ENCODE results near the gene SMIM44.

The SMIM44 gene

DNA sequence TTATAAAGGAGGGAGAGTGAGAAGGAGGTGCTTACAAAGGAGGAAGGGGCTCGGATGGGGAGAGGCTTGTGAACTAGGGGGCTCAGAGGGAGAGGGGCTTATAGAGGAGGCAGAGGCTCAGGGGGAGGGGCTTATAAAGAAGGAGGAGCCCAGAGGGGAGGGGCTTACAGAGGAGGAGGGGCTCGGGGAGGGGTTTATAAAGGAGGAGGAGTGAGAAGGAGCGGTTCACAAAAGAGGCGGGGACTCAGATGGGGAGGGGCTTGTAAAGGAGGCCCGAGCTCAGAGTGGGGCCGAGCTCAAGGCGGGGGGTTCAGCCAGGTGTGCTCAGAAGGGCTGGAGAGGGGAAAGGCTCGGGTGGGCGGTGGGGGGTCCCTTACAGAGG, 3.4 kb downstream of the SMIM44 start:
- TF ChIP-seq, protein P1, sequence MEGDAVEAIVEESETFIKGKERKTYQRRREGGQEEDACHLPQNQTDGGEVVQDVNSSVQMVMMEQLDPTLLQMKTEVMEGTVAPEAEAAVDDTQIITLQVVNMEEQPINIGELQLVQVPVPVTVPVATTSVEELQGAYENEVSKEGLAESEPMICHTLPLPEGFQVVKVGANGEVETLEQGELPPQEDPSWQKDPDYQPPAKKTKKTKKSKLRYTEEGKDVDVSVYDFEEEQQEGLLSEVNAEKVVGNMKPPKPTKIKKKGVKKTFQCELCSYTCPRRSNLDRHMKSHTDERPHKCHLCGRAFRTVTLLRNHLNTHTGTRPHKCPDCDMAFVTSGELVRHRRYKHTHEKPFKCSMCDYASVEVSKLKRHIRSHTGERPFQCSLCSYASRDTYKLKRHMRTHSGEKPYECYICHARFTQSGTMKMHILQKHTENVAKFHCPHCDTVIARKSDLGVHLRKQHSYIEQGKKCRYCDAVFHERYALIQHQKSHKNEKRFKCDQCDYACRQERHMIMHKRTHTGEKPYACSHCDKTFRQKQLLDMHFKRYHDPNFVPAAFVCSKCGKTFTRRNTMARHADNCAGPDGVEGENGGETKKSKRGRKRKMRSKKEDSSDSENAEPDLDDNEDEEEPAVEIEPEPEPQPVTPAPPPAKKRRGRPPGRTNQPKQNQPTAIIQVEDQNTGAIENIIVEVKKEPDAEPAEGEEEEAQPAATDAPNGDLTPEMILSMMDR (IDR thresholded peaks at IDR 0.05; ENCODE audit: insufficient read depth, low read depth, low read length, missing control alignments) = no peak
- peak; percentile 36 for DNase-seq (ENCODE audit: low read depth)
- H3K4me3 ChIP-seq (ENCODE audit: low read length) = no peak overlapping the region

DNA sequence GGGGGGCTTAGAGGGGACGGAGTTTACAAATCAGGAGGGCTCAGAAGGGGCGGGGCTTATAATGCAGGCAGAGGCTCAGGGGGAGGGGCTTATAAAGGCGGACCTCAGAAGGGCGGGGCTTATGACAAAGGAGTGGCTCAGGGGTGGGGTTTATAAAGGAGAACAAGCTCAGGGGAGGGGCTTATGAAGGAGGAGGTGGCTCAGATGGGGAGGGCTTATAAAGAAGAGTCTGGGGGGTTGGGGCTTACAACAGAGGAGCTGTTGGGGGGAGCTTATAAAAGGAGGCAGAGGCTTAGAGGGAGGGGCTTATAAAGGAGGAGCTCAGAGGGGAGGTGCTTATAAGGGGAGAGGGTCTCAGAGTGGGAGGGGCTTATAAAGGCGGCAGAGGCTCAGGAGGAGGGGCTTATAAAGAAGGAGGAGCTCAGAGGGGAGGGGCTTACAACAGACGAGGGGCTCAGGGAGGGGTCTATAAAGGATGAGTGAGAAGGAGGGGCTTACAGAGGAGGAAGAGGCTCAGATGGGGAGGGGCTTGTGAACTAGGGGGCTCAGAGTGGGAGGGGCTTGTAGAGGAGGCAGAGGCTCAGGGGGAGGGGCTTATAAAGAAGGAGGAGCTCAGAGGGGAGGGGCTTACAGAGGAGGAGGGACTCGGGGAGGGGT, 3.9 kb downstream of the SMIM44 start:
- no peak for DNase-seq (ENCODE audit: low read depth)
- no peak overlapping the region for H3K4me3 ChIP-seq (ENCODE audit: low read length)
- TF ChIP-seq, protein P1 (IDR thresholded peaks at IDR 0.05; ENCODE audit: insufficient read depth, low read depth, low read length, missing control alignments) = no peak

DNA sequence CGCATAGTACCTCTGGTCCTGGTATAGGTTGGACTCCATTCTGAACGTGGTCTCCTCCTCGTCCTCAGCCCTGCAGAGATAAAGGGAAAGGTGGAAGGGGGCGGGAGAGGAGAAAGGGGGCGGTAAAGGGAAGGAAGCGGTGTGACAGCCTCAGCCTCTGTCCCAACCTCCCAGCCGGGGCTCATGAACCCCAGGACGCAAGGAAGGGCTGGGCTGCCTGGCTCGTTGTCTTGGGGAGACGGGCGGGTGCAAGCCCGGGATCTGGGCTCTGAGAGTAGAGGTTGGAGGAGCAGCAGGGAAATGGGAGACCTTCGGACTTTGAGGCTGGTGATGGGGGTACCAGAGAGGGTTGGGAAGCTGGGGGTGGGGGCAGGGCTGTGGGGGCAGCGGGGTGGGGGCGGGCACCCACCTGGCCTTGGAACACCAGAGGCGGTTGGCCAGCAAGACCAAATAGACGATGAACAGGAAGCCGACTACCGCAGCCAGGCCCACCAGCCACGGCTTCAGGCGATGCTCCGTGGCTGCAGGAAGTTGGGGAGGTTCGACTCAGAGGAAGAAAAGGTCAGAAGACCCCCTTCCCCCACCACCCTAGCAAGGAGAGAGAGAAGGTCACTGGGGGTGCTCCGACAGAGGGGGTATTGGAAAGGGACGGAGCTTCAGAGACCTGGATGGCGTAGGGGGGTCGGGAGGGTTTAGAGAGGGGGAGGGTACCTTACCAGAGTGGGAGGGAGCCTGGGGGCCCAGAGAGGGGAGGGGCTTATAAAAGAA, 4.6 kb downstream of the SMIM44 start:
- TF ChIP-seq, protein P1 (IDR thresholded peaks at IDR 0.05; ENCODE audit: insufficient read depth, low read depth, low read length, missing control alignments) = no peak
- no peak overlapping the region for H3K4me3 ChIP-seq (ENCODE audit: low read length)
- DNase-seq (ENCODE audit: low read depth) = no peak

DNA sequence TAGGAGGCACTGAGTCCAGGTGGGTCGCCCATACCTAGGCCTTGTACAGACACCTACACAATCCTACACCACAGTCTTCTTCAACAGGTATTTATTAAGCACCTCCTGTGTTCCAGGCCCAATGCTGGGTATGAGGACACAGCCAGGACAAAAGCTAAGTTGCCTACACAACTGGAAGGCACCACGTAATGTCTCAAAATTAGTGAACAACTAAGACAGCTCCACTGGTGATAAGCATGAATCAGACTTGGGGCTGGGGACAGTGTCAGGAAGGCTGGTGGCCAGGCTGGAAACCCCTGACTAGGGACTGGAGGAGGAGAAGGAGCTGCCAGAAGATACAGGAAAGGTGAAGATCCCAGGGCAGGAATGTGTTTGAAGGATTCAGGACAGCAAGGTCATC, 5.3 kb downstream of the SMIM44 start:
- TF ChIP-seq, protein P1 (IDR thresholded peaks at IDR 0.05; ENCODE audit: insufficient read depth, low read depth, low read length, missing control alignments) = no peak
- DNase-seq (ENCODE audit: low read depth) = no peak
- no peak overlapping the region for H3K4me3 ChIP-seq (ENCODE audit: low read length)

DNA sequence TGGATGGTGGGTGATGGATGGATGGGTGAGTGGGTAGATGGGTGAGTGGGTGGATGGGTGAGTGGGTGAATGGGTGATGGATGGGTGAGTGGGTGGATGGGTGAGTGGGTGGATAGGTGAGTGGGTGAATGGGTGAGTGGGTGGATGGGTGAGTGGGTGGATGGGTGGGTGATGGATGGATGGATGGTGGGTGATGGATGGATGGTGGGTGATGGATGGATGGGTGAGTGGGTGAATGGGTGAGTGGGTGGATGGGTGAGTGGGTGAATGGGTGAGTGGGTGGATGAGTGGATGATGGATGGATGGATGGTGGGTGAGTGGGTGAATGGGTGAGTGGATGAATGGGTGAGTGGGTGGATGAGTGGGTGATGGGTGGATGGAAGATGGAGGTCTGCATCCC, 5.7 kb downstream of the SMIM44 start:
- TF ChIP-seq, protein P1 (IDR thresholded peaks at IDR 0.05; ENCODE audit: insufficient read depth, low read depth, low read length, missing control alignments) = no peak
- no peak for DNase-seq (ENCODE audit: low read depth)
- H3K4me3 ChIP-seq (ENCODE audit: low read length) = no peak overlapping the region

DNA sequence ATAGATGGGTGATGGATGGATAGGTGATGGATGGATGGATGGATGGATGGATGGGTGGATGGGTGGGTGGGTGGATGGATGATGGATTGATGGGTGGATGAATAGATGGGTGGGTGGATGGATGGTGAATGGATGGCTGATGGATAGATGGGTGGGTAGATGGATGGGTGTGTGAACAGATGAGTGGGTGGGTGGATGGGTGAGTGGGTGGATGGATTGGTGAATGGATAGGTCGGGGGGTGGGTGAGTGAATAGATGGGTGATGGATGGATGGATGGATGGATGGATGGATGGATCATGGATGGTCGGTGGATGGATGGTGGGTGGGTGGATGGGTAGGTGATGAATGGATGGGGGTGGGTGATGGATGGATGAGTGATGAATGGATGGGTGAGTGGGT, 6.4 kb downstream of the SMIM44 start:
- no peak for DNase-seq (ENCODE audit: low read depth)
- no peak overlapping the region for H3K4me3 ChIP-seq (ENCODE audit: low read length)
- TF ChIP-seq, protein P1 (IDR thresholded peaks at IDR 0.05; ENCODE audit: insufficient read depth, low read depth, low read length, missing control alignments) = no peak

All from epithelial cell of esophagus (primary cell).